ENCODE results near the gene BMPR2. TPM values are rescaled to one million over a fixed set of nuclear protein-coding genes. Genes with fewer than 3 reads are reported as not detected.

BMPR2 gene
- total RNA-seq, 1 experiment from 2014 or later: 12.8 TPM

GRCh38 chr2:202406445-202406978 lies 30.4 kb downstream of the BMPR2 start:
- intact Hi-C loops (cut with micrococcal nuclease): no loop called here
- H3K4me1 ChIP-seq (ENCODE audit: control insufficient read depth in 1 of 2, insufficient read depth in 2 of 2, low read length in 2 of 2): peaks cover 13 to 19% of the 10 kb centered on the region in 2 experiments
- BruUV-seq (replicated peaks): no TSS peak
- no peak overlapping the region for H3K4me3 ChIP-seq (replicated peaks in 1 of 2; ENCODE audit: low read depth in 1 of 2, low read length in 2 of 2)
- H4K20me1 ChIP-seq (ENCODE audit: insufficient read depth): no peaks in the 10 kb centered on the region
- no peak overlapping the region for H3K9ac ChIP-seq (ENCODE audit: low read length)
- RAD21 ChIA-PET (ENCODE audit: low non-redundant PET in 1 of 2, low total read pairs in 2 of 2, uncharacterized antibody in 2 of 2, unreplicated experiment in 2 of 2): no interaction called here
- H3K27me3 ChIP-seq (ENCODE audit: insufficient read depth, low read length): no peaks in the 10 kb centered on the region
- TF ChIP-seq ZBTB33 (IDR thresholded peaks at IDR 0.05; ENCODE audit: extremely low read depth, insufficient replicate concordance, low read length) (no peak), CEBPB (IDR thresholded peaks at IDR 0.05; ENCODE audit: low read depth) (no peak), EZH2phosphoT487 (IDR thresholded peaks at IDR 0.05; ENCODE audit: borderline replicate concordance) (no peak), POLR2A (IDR thresholded peaks at IDR 0.05; ENCODE audit: borderline replicate concordance, extremely low read depth, insufficient read depth, insufficient read length) (no peak), MAX (IDR thresholded peaks at IDR 0.05) (no peak), POLR2AphosphoS5 (IDR thresholded peaks at IDR 0.05; ENCODE audit: low read depth, low read length) (no peak), TCF7L2 (IDR thresholded peaks at IDR 0.05; ENCODE audit: borderline replicate concordance, extremely low read depth, insufficient read depth, insufficient read length) (no peak), YY1 (IDR thresholded peaks at IDR 0.05; ENCODE audit: extremely low read depth, insufficient replicate concordance, low read depth, low read length) (no peak), CBX3 (IDR thresholded peaks at IDR 0.05; ENCODE audit: low read depth) (no peak), FOSL1 (IDR thresholded peaks at IDR 0.05; ENCODE audit: low read depth) (no peak), ZFX (IDR thresholded peaks at IDR 0.05) (no peak), SP1 (IDR thresholded peaks at IDR 0.05; ENCODE audit: low read depth) (no peak), ATF3 (IDR thresholded peaks at IDR 0.05) (no peak), ELF1 (IDR thresholded peaks at IDR 0.05; ENCODE audit: borderline replicate concordance, low read depth) (no peak), JUND (IDR thresholded peaks at IDR 0.05) (no peak), EGR1 (IDR thresholded peaks at IDR 0.05; ENCODE audit: low read depth) (no peak)
- H3K79me2 ChIP-seq (ENCODE audit: insufficient read depth, low read length): 0 out of 2 replicates have a peak, but pooled peaks cover 3% of the 10 kb centered on the region
- no peaks in the 10 kb centered on the region for H3K9me3 ChIP-seq (ENCODE audit: control insufficient read depth in 1 of 2, insufficient read depth in 1 of 2, low read depth in 1 of 2, low read length in 2 of 2)
- ATAC-seq (no peak), DNase-seq (ENCODE audit: low read depth, low spot score) (no peak)
- no peak overlapping the region for H2AFZ ChIP-seq (ENCODE audit: low read depth, low read length, poor library complexity, severe bottlenecking)
- H3K9me2 ChIP-seq (ENCODE audit: insufficient read depth): no peaks in the 10 kb centered on the region
- no peak overlapping the region for H3K4me2 ChIP-seq (ENCODE audit: low read length)
- POLR2A ChIA-PET: no interaction called here
- no peak overlapping the region for H3K27ac ChIP-seq (ENCODE audit: low read depth, low read length)
- no peaks in the 10 kb centered on the region for H3K36me3 ChIP-seq (ENCODE audit: control insufficient read depth in 1 of 2, insufficient read depth in 2 of 2, low read length in 2 of 2)
- CTCF ChIA-PET: no interaction called here

All from HCT116 (cell line).